K562 (cell line): ENCODE measurements around the gene SFMBT2. TPM values are rescaled to one million over a fixed set of nuclear protein-coding genes. Genes with fewer than 3 reads are reported as not detected.

ENCODE experiments used
- ATAC-seq: fragments of 200-7000 bp; cut with Tn5 transposase; 3 replicates; pipeline ENCODE4 v1.9.1; 2020; ENCODE audit warnings: moderate library complexity
- BruUV-seq: library from RNA; stranded (reverse); fragments of 400-500 nt; replicated peaks from 2 replicates; lab custom pipeline; 2021; lab: Mats Ljungman, UMichigan
- CTCF ChIA-PET: fragments of 300-600 bp; formaldehyde crosslinking; extraction: SDS; loops from one replicate; lab custom pipeline; 2021; ENCODE audit warnings: low intra/inter-chr PET ratio; lab: Yijun Ruan, JAX
- POLR2A ChIA-PET: fragments of 300-600, 350-650 bp; sonication (Branson Sonifier 250); formaldehyde crosslinking; extraction: SDS; loops from one replicate; lab custom pipeline; 2021; ENCODE audit warnings: antibody characterized with exemption, inconsistent platforms; lab: Yijun Ruan, JAX
- DNase-seq, 4 experiments: peaks; one replicate each; pipeline versions ENCODE4 v3.0.0 to v3.0.0-alpha.2; 2011 to 2018; ENCODE audit warnings: low spot score in 3 of 4, mixed read lengths in 3 of 4; ENCODE audit errors: extremely low read depth in 1 of 4
- FAIRE-seq: peaks from 2 replicates; lab custom pipeline; 2011; peaks lifted over from hg19 to GRCh38; lab: Jason Lieb, UNC
- H2AFZ ChIP-seq: 2 replicates; pipeline ENCODE4 v1.6.0; 2011; ENCODE audit warnings: low read depth, low read length, control low read depth, inconsistent platforms
- H3K27ac ChIP-seq: fragments of 200-600 bp; 3 replicates; pipeline ENCODE4 v1.8.0; 2011; ENCODE audit warnings: low read depth, mild to moderate bottlenecking, control low read depth, inconsistent platforms, low read length, moderate library complexity, mixed read lengths; ENCODE audit errors: extremely low read depth
- H3K27me3 ChIP-seq, 2 experiments: fragments of 300-600 bp in 1 of 2; 2 replicates in 1 of 2; 3 replicates in 1 of 2; pipeline versions ENCODE4 v1.6.0 to v1.8.0; 2011; ENCODE audit warnings: inconsistent platforms in 2 of 2, low read length in 2 of 2, mild to moderate bottlenecking in 1 of 2, mixed read lengths in 1 of 2, moderate library complexity in 1 of 2; ENCODE audit not compliant: control insufficient read depth in 2 of 2, insufficient read depth in 2 of 2
- H3K36me3 ChIP-seq: fragments of 300-600 bp; 3 replicates; pipeline ENCODE4 v1.8.0; 2011; ENCODE audit warnings: mild to moderate bottlenecking, low read length, inconsistent platforms; ENCODE audit not compliant: control insufficient read depth, insufficient read depth
- H3K4me1 ChIP-seq, 2 experiments: fragments of 200-600 bp in 1 of 2; replicated peaks in 1 of 2; 2 replicates in 1 of 2; 3 replicates in 1 of 2; pipeline versions ENCODE4 v1.5.1 to v1.8.0; 2011; ENCODE audit warnings: inconsistent platforms in 2 of 2, low read length in 2 of 2, mild to moderate bottlenecking in 1 of 2, mixed read lengths in 1 of 2, moderate library complexity in 1 of 2; ENCODE audit not compliant: control insufficient read depth in 2 of 2, insufficient read depth in 2 of 2
- H3K4me2 ChIP-seq: 2 replicates; pipeline ENCODE4 v1.6.1; 2011; ENCODE audit warnings: low read length, control low read depth, inconsistent platforms, mixed read lengths; ENCODE audit not compliant: insufficient read depth
- H3K4me3 ChIP-seq: fragments of 200-600 bp; sonication (generic), shearing (Covaris generic); 2 replicates; pipeline ENCODE4 v1.5.1; 2016; ENCODE audit warnings: control low read depth, inconsistent platforms
- H3K79me2 ChIP-seq: fragments of 200-600 bp; 3 replicates; pipeline ENCODE4 v1.8.0; 2011; ENCODE audit warnings: low read length, inconsistent platforms; ENCODE audit not compliant: control insufficient read depth, insufficient read depth
- H3K9ac ChIP-seq, 2 experiments: 2 replicates each; pipeline versions ENCODE4 v1.6.0 to v1.6.1; 2011; ENCODE audit warnings: low read depth in 2 of 2, low read length in 2 of 2, control low read depth in 1 of 2, inconsistent platforms in 1 of 2, mild to moderate bottlenecking in 1 of 2, mixed read lengths in 1 of 2; ENCODE audit not compliant: insufficient read depth in 1 of 2
- H3K9me1 ChIP-seq: one replicate; pipeline ENCODE4 v1.6.0; 2011; ENCODE audit warnings: inconsistent platforms, mild to moderate bottlenecking, low read length, moderate library complexity; ENCODE audit not compliant: control insufficient read depth, insufficient read depth
- H3K9me3 ChIP-seq: replicated peaks from 2 replicates; pipeline ENCODE4 v1.5.1; 2011; ENCODE audit warnings: low read depth, low read length, inconsistent platforms; ENCODE audit not compliant: control insufficient read depth, insufficient read depth
- H4K20me1 ChIP-seq: replicated peaks from 2 replicates; pipeline ENCODE4 v1.6.1; 2011; ENCODE audit warnings: low read length, inconsistent platforms, mixed read lengths; ENCODE audit not compliant: control insufficient read depth, insufficient read depth
- BACH1 ChIP-seq: fragments of 200-800 bp; sonication (Bioruptor generic); IDR thresholded peaks from 2 replicates; pipeline ENCODE4 v1.6.1; 2016; ENCODE audit warnings: missing genetic modification characterization, missing compliant biosample characterization
- CCNT2 ChIP-seq: IDR thresholded peaks from 2 replicates; pipeline ENCODE4 v1.6.1; 2011; ENCODE audit warnings: borderline replicate concordance, low read depth, mild to moderate bottlenecking, moderate library complexity, mixed read lengths, low read length; ENCODE audit not compliant: insufficient read length; ENCODE audit errors: extremely low read depth
- E2F3 ChIP-seq: fragments of 250-450 bp; sonication (Bioruptor Pico); IDR thresholded peaks from 2 replicates; pipeline ENCODE4 v1.4.0; 2020; ENCODE audit warnings: mild to moderate bottlenecking
- IFI16 ChIP-seq: fragments of 250-450 bp; sonication (Bioruptor Pico); IDR thresholded peaks from 2 replicates; pipeline ENCODE4 v2.1.2; 2022; ENCODE audit warnings: mild to moderate bottlenecking, inconsistent platforms
- PYGO2 ChIP-seq: fragments of 450-650 bp; IDR thresholded peaks from 2 replicates; pipeline ENCODE4 v1.6.1; 2016; ENCODE audit warnings: mild to moderate bottlenecking, missing genetic modification characterization, moderate library complexity, missing compliant biosample characterization
- RREB1 ChIP-seq: fragments of 250-450 bp; sonication (Bioruptor Pico); IDR thresholded peaks from 2 replicates; pipeline ENCODE4 v1.4.0; 2020
- RUNX1 ChIP-seq: sonication (generic); IDR thresholded peaks from 2 replicates; pipeline ENCODE4 v1.6.1; 2016; ENCODE audit warnings: antibody characterized with exemption, low read depth
- SREBF2 ChIP-seq: sonication (generic); formaldehyde crosslinking; IDR thresholded peaks from 2 replicates; pipeline ENCODE4 v1.4.0; 2020; ENCODE audit warnings: mild to moderate bottlenecking, missing genetic modification reagents
- WHSC1 ChIP-seq: IDR thresholded peaks from one replicate; pipeline ENCODE4 v1.6.1; 2012; ENCODE audit warnings: low read length, control low read depth, inconsistent platforms
- WGBS: fragments of 100-300 bp; shearing (Covaris generic); methylation state at CpG from one replicate; pipeline ENCODE4 v1.1.6; 2016; ENCODE audit warnings: low coverage, mixed read lengths; ENCODE audit not compliant: insufficient coverage; ENCODE audit errors: missing lambda C conversion rate; 5-methylcytosine and 5-hydroxymethylcytosine counted together
- in situ Hi-C: fragments of 300-500 bp; cut with MboI; formaldehyde crosslinking; loops from 4 replicates; pipeline ENCODE4 v1.15.0; 2018; ENCODE audit warnings: inconsistent platforms, mixed read lengths
- intact Hi-C: fragments of 100-400 bp; cut with micrococcal nuclease; formaldehyde crosslinking; loops from 2 replicates; pipeline ENCODE4 v1.14.2; 2022
- polyA plus RNA-seq, 8 experiments: library from polyadenylated mRNA; depleted of rRNA in 4 of 8; stranded (reverse) in 5 of 8; unstranded in 3 of 8; fragments of >200 nt; fragmentation: Nextera tagmentation in 2 of 8; fragmentation: Illumina TruSeq in 1 of 8; extraction: Ambion mirVana in 2 of 8; extraction: Trizol in 1 of 8; gene quantifications; 2 replicates each; pipeline versions ENCODE4 v1.2.1 to v1.2.3, GENCODE V29; 2011 to 2014; ENCODE audit warnings: inconsistent platforms in 1 of 8, missing spikeins in 1 of 8
- total RNA-seq, 7 experiments: library from RNA; depleted of rRNA in 6 of 7; stranded (reverse); fragments of >200 nt in 6 of 7; fragmentation: Illumina TruSeq in 2 of 7; extraction: Trizol in 2 of 7; gene quantifications; 2 replicates each; pipeline versions ENCODE4 v1.2.1 to v1.2.3, GENCODE V29; 2011 to 2021; ENCODE audit warnings: low replicate concordance in 1 of 7

SFMBT2 gene
- total and polyA plus RNA-seq, 9 of the 15 experiments (the other 6 are each of a cell fraction or from before 2014, with no cell fraction given), result 1.2 to 13.6 (median 7.6) TPM

GRCh38 chr10:7243873-7244272 lies 167.0 kb downstream of the SFMBT2 start:
- Histone ChIP-seq H3K4me1 (no peaks in the 10 kb centered on the region), H2AFZ (no peak overlapping the region), H3K4me2 (no peak overlapping the region), H3K79me2 (no peaks in the 10 kb centered on the region), H3K4me3 (no peak overlapping the region), H4K20me1 (no peaks in the 10 kb centered on the region), H3K9me3 (no peaks in the 10 kb centered on the region; the same call in 1 of the 2 replicates), H3K27me3 (no peaks in the 10 kb centered on the region), H3K36me3 (peaks cover 49% of the 10 kb centered on the region), H3K9me1 (no peaks in the 10 kb centered on the region), H3K27ac (no peak overlapping the region; the same call in 2 of the 3 replicates), H3K9ac (no peak overlapping the region)
- DNase-seq, result no peak
- intact Hi-C loops (no loop called here), in situ Hi-C loops (no loop called here)
- CTCF ChIA-PET, result no interaction called here
- TF ChIP-seq WHSC1 (no peak), CCNT2 (no peak), RREB1 (CRISPR knock-in tag) (no peak), SREBF2 (no peak), BACH1 (tag) (no peak), E2F3 (CRISPR knock-in tag) (no peak), IFI16 (CRISPR knock-in tag) (no peak), RUNX1 (no peak), PYGO2 (tag) (no peak)
- no peak for FAIRE-seq
- POLR2A ChIA-PET, result interaction anchor here (0.6 to 1.5 kb wide), 3 partner anchors 8 to 70 kb away, joined by 3 to 8 read pairs (median 4); no protein-coding TSS in a partner anchor
- BruUV-seq, result no TSS peak
- 22% methylated on average over 3 of the region's 3 CpGs for WGBS
- no peak for ATAC-seq
